ENCODE data around the gene HTT.

The HTT gene

GRCh38 chr4:3234171-3235029 is 159.9 kb downstream of the HTT start:
- no peaks in the 10 kb centered on the region for H3K4me1 ChIP-seq
- H3K36me3 ChIP-seq (ENCODE audit: control insufficient read depth, insufficient read depth, low read length) = no peaks in the 10 kb centered on the region
- H3K27ac ChIP-seq = no peak overlapping the region
- H3K9me3 ChIP-seq (ENCODE audit: control insufficient read depth, low read length) = no peaks in the 10 kb centered on the region
- no peaks in the 10 kb centered on the region for H3K27me3 ChIP-seq (ENCODE audit: control insufficient read depth, insufficient read depth, low read length)
- no peak overlapping the region for H3K9ac ChIP-seq
- no peak overlapping the region for H3K4me2 ChIP-seq (ENCODE audit: low read length)
- TF ChIP-seq, protein P1, sequence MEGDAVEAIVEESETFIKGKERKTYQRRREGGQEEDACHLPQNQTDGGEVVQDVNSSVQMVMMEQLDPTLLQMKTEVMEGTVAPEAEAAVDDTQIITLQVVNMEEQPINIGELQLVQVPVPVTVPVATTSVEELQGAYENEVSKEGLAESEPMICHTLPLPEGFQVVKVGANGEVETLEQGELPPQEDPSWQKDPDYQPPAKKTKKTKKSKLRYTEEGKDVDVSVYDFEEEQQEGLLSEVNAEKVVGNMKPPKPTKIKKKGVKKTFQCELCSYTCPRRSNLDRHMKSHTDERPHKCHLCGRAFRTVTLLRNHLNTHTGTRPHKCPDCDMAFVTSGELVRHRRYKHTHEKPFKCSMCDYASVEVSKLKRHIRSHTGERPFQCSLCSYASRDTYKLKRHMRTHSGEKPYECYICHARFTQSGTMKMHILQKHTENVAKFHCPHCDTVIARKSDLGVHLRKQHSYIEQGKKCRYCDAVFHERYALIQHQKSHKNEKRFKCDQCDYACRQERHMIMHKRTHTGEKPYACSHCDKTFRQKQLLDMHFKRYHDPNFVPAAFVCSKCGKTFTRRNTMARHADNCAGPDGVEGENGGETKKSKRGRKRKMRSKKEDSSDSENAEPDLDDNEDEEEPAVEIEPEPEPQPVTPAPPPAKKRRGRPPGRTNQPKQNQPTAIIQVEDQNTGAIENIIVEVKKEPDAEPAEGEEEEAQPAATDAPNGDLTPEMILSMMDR (IDR thresholded peaks at IDR 0.05) = no peak
- no peaks in the 10 kb centered on the region for H3K79me2 ChIP-seq
- no peak overlapping the region for H3K4me3 ChIP-seq (ENCODE audit: low read depth, low read length)
- H2AFZ ChIP-seq = no peak overlapping the region

- Histone ChIP-seq H2AFZ (no peak overlapping the region), H3K27ac (no peak overlapping the region), H3K4me1 (no peaks in the 10 kb centered on the region), H3K27me3 (ENCODE audit: control insufficient read depth, insufficient read depth, low read length) (no peaks in the 10 kb centered on the region), H3K4me3 (ENCODE audit: low read depth, low read length) (no peak overlapping the region), H3K36me3 (ENCODE audit: control insufficient read depth, insufficient read depth, low read length) (no peaks in the 10 kb centered on the region), H3K4me2 (ENCODE audit: low read length) (no peak overlapping the region), H3K9me3 (ENCODE audit: control insufficient read depth, low read length) (no peaks in the 10 kb centered on the region), H3K79me2 (no peaks in the 10 kb centered on the region), H3K9ac (no peak overlapping the region)
- TF ChIP-seq, protein P1 (IDR thresholded peaks at IDR 0.05) = no peak
Measured at GRCh38 chr4:3235030-3235345, 160.5 kb downstream of the HTT start.

GRCh38 chr4:3235581-3235980 is 161.1 kb downstream of the HTT start:
- Histone ChIP-seq H3K9me3 (ENCODE audit: control insufficient read depth, low read length) (no peaks in the 10 kb centered on the region), H3K27ac (no peak overlapping the region), H3K4me3 (ENCODE audit: low read depth, low read length) (no peak overlapping the region)

GRCh38 chr4:3236326-3236878 is 161.9 kb downstream of the HTT start:
- H3K36me3 ChIP-seq (ENCODE audit: control insufficient read depth, insufficient read depth, low read length) = no peaks in the 10 kb centered on the region
- no peaks in the 10 kb centered on the region for H3K4me1 ChIP-seq
- no peaks in the 10 kb centered on the region for H3K27me3 ChIP-seq (ENCODE audit: control insufficient read depth, insufficient read depth, low read length)
- TF ChIP-seq, protein P1 (IDR thresholded peaks at IDR 0.05) = no peak
- no peaks in the 10 kb centered on the region for H3K79me2 ChIP-seq
- no peak overlapping the region for H2AFZ ChIP-seq
- H3K9ac ChIP-seq = no peak overlapping the region
- H3K27ac ChIP-seq = no peak overlapping the region
- no peak overlapping the region for H3K4me3 ChIP-seq (ENCODE audit: low read depth, low read length)
- no peaks in the 10 kb centered on the region for H3K9me3 ChIP-seq (ENCODE audit: control insufficient read depth, low read length)
- no peak overlapping the region for H3K4me2 ChIP-seq (ENCODE audit: low read length)

More at GRCh38 chr4:3235581-3235980, 161.1 kb downstream of the HTT start:
- H3K79me2 ChIP-seq = no peaks in the 10 kb centered on the region
- H3K9ac ChIP-seq = no peak overlapping the region
- H2AFZ ChIP-seq = no peak overlapping the region
- H3K4me1 ChIP-seq = no peaks in the 10 kb centered on the region
- no peak overlapping the region for H3K4me2 ChIP-seq (ENCODE audit: low read length)
- no peaks in the 10 kb centered on the region for H3K36me3 ChIP-seq (ENCODE audit: control insufficient read depth, insufficient read depth, low read length)
- no peaks in the 10 kb centered on the region for H3K27me3 ChIP-seq (ENCODE audit: control insufficient read depth, insufficient read depth, low read length)
- TF ChIP-seq, protein P1 (IDR thresholded peaks at IDR 0.05) = no peak
